ENCODE data around the gene AOPEP.

The AOPEP gene

GRCh38 chr9:94850540-94851434 lies 124.3 kb downstream of the AOPEP start:
- no peak for DNase-seq (ENCODE audit: low read depth)

- DNase-seq (ENCODE audit: low read depth): no peak
Observed at GRCh38 chr9:94851467-94851866, 125.0 kb downstream of the AOPEP start.

- DNase-seq (ENCODE audit: low read depth): no peak
Observed at GRCh38 chr9:94851892-94852291, 125.4 kb downstream of the AOPEP start.

- no peak for DNase-seq (ENCODE audit: low read depth)
Observed at GRCh38 chr9:94852373-94852772, 125.9 kb downstream of the AOPEP start.

GRCh38 chr9:94853887-94854286 lies 127.4 kb downstream of the AOPEP start:
- DNase-seq (ENCODE audit: low read depth): no peak

- no peak for DNase-seq (ENCODE audit: low read depth)
Observed at GRCh38 chr9:94855903-94856302, 129.4 kb downstream of the AOPEP start.

- DNase-seq (ENCODE audit: low read depth): no peak
Observed at GRCh38 chr9:94857791-94858190, 131.3 kb downstream of the AOPEP start.

GRCh38 chr9:94859226-94859625 lies 132.7 kb downstream of the AOPEP start:
- no peak for DNase-seq (ENCODE audit: low read depth)

- no peak for DNase-seq (ENCODE audit: low read depth)
Observed at GRCh38 chr9:94859891-94860290, 133.4 kb downstream of the AOPEP start.

- DNase-seq (ENCODE audit: low read depth): peak; percentile 46
Observed at GRCh38 chr9:94860678-94861588, 134.4 kb downstream of the AOPEP start.

GRCh38 chr9:94861589-94862272 lies 135.2 kb downstream of the AOPEP start:
- no peak for DNase-seq (ENCODE audit: low read depth)

GRCh38 chr9:94864196-94864595 lies 137.7 kb downstream of the AOPEP start:
- DNase-seq (ENCODE audit: low read depth): no peak

GRCh38 chr9:94864862-94865509 lies 138.5 kb downstream of the AOPEP start:
- DNase-seq (ENCODE audit: low read depth): no peak

- DNase-seq (ENCODE audit: low read depth): no peak
Observed at GRCh38 chr9:94865582-94866452, 139.3 kb downstream of the AOPEP start.

- DNase-seq (ENCODE audit: low read depth): no peak
Observed at GRCh38 chr9:94866770-94867169, 140.3 kb downstream of the AOPEP start.

- no peak for DNase-seq (ENCODE audit: low read depth)
Observed at GRCh38 chr9:94867281-94867841, 140.9 kb downstream of the AOPEP start.

- no peak for DNase-seq (ENCODE audit: low read depth)
Observed at GRCh38 chr9:94867842-94868312, 141.4 kb downstream of the AOPEP start.

- no peak for DNase-seq (ENCODE audit: low read depth)
Observed at GRCh38 chr9:94868464-94868863, 142.0 kb downstream of the AOPEP start.

- no peak for DNase-seq (ENCODE audit: low read depth)
Observed at GRCh38 chr9:94869415-94869843, 142.9 kb downstream of the AOPEP start.

- no peak for DNase-seq (ENCODE audit: low read depth)
Observed at GRCh38 chr9:94870465-94870792, 143.9 kb downstream of the AOPEP start.
